ENCODE measurements around the gene USP24. TPM values are rescaled to one million over a fixed set of nuclear protein-coding genes. Genes with fewer than 3 reads are reported as not detected.

Gene USP24
- total RNA-seq, 2 donors from 2014 or later = 29.0 to 36.2 TPM

GRCh38 chr1:55040083-55040932 lies 174.9 kb downstream of the USP24 start:
- peak overlapping the region in 1 of 2 donors; percentile 21 for H3K4me3 ChIP-seq
- no peaks in the 10 kb centered on the region for H3K36me3 ChIP-seq
- H3K4me1 ChIP-seq = peaks cover 0 to 11% of the 10 kb centered on the region in 2 donors
- no peak for DNase-seq (ENCODE audit: low spot score)
- TF ChIP-seq CTCF (IDR thresholded peaks at IDR 0.05) = no peak
- H3K9me3 ChIP-seq = no peaks in the 10 kb centered on the region
- no peak overlapping the region for H3K27ac ChIP-seq
- no peaks in the 10 kb centered on the region for H3K27me3 ChIP-seq

DNA sequence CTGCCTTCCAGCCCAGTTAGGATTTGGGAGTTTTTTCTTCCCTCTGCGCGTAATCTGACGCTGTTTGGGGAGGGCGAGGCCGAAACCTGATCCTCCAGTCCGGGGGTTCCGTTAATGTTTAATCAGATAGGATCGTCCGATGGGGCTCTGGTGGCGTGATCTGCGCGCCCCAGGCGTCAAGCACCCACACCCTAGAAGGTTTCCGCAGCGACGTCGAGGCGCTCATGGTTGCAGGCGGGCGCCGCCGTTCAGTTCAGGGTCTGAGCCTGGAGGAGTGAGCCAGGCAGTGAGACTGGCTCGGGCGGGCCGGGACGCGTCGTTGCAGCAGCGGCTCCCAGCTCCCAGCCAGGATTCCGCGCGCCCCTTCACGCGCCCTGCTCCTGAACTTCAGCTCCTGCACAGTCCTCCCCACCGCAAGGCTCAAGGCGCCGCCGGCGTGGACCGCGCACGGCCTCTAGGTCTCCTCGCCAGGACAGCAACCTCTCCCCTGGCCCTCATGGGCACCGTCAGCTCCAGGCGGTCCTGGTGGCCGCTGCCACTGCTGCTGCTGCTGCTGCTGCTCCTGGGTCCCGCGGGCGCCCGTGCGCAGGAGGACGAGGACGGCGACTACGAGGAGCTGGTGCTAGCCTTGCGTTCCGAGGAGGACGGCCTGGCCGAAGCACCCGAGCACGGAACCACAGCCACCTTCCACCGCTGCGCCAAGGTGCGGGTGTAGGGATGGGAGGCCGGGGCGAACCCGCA lies 175.7 kb downstream of the USP24 start, which contains the start of gene PCSK9:
Gene PCSK9, plus strand, starts transcription at position 207 of the 741 bp plus-strand sequence. Its CDS starts 290 bp downstream, at position 497.
- Histone ChIP-seq H3K4me3 (peak within 1 kb of the TSS in 1 of 2 donors; percentile 21), H3K27me3 (no peaks in the 10 kb centered on the region), H3K27ac (no peak within 1 kb of the TSS), H3K36me3 (no peaks in the 10 kb centered on the region), H3K4me1 (peaks cover 0 to 11% of the 10 kb centered on the region in 2 donors), H3K9me3 (no peaks in the 10 kb centered on the region)
- no peak for DNase-seq (ENCODE audit: low spot score)
- TF ChIP-seq CTCF (IDR thresholded peaks at IDR 0.05) = no peak

DNA sequence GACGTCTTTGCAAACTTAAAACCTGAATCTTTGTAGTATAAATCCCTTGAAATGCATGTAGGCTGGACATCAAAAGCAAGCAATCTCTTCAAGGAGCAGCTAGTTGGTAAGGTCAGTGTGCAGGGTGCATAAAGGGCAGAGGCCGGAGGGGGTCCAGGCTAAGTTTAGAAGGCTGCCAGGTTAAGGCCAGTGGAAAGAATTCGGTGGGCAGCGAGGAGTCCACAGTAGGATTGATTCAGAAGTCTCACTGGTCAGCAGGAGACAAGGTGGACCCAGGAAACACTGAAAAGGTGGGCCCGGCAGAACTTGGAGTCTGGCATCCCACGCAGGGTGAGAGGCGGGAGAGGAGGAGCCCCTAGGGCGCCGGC lies 176.2 kb downstream of the USP24 start:
- Histone ChIP-seq H3K4me1 (peaks cover 0 to 11% of the 10 kb centered on the region in 2 donors), H3K27ac (no peak overlapping the region), H3K36me3 (no peaks in the 10 kb centered on the region), H3K9me3 (no peaks in the 10 kb centered on the region), H3K4me3 (peak overlapping the region in 1 of 2 donors; percentile 21), H3K27me3 (no peaks in the 10 kb centered on the region)
- DNase-seq (ENCODE audit: low spot score) = no peak
- TF ChIP-seq CTCF (IDR thresholded peaks at IDR 0.05) = no peak

DNA sequence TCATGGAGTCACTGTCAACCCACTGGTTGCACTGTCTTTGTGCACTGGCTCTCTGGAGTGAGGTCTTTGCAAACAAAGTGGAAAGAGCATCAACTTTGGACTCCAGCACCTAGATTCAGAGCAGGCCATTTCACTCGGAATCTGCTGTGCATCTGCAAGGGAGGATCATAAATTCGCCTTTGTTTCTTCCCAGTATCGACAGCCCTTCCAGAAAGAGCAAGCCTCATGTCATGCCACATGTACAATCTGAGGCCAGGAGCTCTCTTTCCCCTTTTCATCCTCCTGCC lies 176.7 kb downstream of the USP24 start:
- H3K9me3 ChIP-seq = no peaks in the 10 kb centered on the region
- H3K27ac ChIP-seq = no peak overlapping the region
- no peak overlapping the region for H3K4me3 ChIP-seq
- H3K36me3 ChIP-seq = no peaks in the 10 kb centered on the region
- no peak for DNase-seq (ENCODE audit: low spot score)
- H3K27me3 ChIP-seq = no peaks in the 10 kb centered on the region
- TF ChIP-seq CTCF (IDR thresholded peaks at IDR 0.05) = no peak
- H3K4me1 ChIP-seq = peaks cover 0 to 11% of the 10 kb centered on the region in 2 donors

DNA sequence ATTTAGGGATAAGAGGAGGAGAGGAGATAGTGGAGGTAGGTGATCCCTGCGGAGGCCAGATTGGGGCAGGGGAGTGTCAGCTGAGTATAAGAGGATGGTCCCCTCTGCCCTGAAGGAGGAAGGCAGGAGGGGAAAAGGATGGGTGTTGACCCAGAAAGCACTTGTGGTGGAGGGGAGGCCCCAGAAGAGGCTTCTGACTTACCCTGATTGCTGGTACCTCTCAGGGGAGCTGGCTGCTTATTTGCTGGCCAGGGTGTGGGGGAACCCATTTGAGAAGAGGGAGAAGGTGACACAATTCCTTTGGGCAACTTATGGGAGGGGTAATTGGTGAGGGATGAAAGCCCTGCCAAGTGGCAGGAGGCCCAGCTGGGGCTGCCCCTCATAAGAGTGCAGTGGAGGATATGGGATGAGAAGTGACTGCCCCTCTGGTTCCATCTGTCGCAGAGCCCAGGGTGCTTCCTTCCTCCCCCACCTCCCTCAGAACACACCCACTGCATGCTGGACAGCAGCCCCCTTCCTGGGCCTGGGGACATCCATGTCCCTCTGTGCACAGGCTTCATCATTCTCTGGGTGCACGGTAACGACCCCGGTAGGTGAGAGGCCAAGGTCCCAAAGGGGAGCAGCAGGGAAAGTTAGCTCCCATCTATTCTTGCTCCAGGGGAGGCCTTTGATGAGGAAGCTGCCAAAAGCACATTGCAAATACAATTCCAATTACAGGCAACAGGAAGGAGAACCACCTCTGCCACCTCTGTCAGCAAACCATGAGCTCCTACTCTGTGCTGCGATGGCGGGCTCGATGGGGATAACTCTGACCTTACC lies 177.2 kb downstream of the USP24 start:
- Histone ChIP-seq H3K27me3 (no peaks in the 10 kb centered on the region), H3K36me3 (no peaks in the 10 kb centered on the region), H3K4me1 (peaks cover 0 to 11% of the 10 kb centered on the region in 2 donors), H3K27ac (no peak overlapping the region), H3K4me3 (no peak overlapping the region), H3K9me3 (no peaks in the 10 kb centered on the region)
- DNase-seq (ENCODE audit: low spot score) = no peak
- TF ChIP-seq CTCF (IDR thresholded peaks at IDR 0.05) = no peak

All from right atrium auricular region (tissue), 2 donors.